ENCODE results near the gene ZC3H7B.

DNA sequence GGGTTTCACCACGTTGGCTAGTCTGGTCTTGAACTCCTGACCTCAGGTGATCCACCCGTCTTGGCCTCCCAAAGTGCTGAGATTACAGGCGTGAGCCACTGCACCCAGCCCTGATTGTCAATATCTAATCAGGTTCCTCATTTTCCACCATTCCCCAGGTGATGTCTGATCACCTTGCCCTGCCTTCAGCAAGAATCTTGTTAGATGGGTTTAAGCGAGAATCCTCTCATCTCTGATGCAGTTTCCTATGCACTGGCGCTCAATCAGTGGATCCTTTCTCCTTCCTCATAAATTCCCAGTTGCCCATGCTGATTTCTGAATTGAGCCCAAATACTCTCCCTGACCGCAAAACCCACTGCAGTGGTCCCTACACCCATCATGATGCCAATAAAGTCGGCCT, 664 bp upstream of the ZC3H7B start:
- TF ChIP-seq, protein P1, sequence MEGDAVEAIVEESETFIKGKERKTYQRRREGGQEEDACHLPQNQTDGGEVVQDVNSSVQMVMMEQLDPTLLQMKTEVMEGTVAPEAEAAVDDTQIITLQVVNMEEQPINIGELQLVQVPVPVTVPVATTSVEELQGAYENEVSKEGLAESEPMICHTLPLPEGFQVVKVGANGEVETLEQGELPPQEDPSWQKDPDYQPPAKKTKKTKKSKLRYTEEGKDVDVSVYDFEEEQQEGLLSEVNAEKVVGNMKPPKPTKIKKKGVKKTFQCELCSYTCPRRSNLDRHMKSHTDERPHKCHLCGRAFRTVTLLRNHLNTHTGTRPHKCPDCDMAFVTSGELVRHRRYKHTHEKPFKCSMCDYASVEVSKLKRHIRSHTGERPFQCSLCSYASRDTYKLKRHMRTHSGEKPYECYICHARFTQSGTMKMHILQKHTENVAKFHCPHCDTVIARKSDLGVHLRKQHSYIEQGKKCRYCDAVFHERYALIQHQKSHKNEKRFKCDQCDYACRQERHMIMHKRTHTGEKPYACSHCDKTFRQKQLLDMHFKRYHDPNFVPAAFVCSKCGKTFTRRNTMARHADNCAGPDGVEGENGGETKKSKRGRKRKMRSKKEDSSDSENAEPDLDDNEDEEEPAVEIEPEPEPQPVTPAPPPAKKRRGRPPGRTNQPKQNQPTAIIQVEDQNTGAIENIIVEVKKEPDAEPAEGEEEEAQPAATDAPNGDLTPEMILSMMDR (IDR thresholded peaks at IDR 0.05) = no peak
- no peak for TF ChIP-seq POLR2A (IDR thresholded peaks at IDR 0.05)
